Lung (tissue), 12 donors: ENCODE data around the gene DNAJC15. TPM values are rescaled to one million over a fixed set of nuclear protein-coding genes. Genes with fewer than 3 reads are reported as not detected.

ENCODE experiments used
- ATAC-seq: fragments of 200-7000 bp; cut with Tn5 transposase; one replicate; pipeline ENCODE4 v1.9.1; 2020; ENCODE audit warnings: moderate number of reproducible peaks; ENCODE audit not compliant: insufficient read depth, low FRiP score
- DNase-seq, 3 donors: peaks; one replicate each; pipeline ENCODE4 v3.0.0-alpha.2; 2013 to 2017
- H3K27ac ChIP-seq, 2 donors: one replicate each; pipeline ENCODE4 v1.5.1; 2013; ENCODE audit warnings: mild to moderate bottlenecking in 2 of 2, moderate library complexity in 2 of 2, control low read depth in 1 of 2, inconsistent platforms in 1 of 2, low read depth in 1 of 2, low read length in 1 of 2
- H3K27me3 ChIP-seq, 3 donors: one replicate each; pipeline ENCODE4 v1.5.1; 2013; ENCODE audit warnings: low read length in 2 of 3; ENCODE audit not compliant: control insufficient read depth in 3 of 3, insufficient read depth in 3 of 3
- H3K36me3 ChIP-seq, 4 donors: one replicate each; pipeline ENCODE4 v1.5.1; 2013; ENCODE audit warnings: low read length in 4 of 4, mild to moderate bottlenecking in 1 of 4, moderate library complexity in 1 of 4; ENCODE audit not compliant: control insufficient read depth in 4 of 4, insufficient read depth in 4 of 4
- H3K4me1 ChIP-seq, 5 donors: one replicate each; pipeline ENCODE4 v1.5.1; 2013; ENCODE audit warnings: low read length in 5 of 5, mild to moderate bottlenecking in 2 of 5, moderate library complexity in 1 of 5; ENCODE audit not compliant: control insufficient read depth in 5 of 5, insufficient read depth in 5 of 5
- H3K4me3 ChIP-seq: one replicate; pipeline ENCODE4 v1.5.1; 2013; ENCODE audit warnings: mild to moderate bottlenecking, control low read depth, moderate library complexity
- H3K9ac ChIP-seq, 2 donors: one replicate each; pipeline ENCODE4 v1.5.1; 2013; ENCODE audit warnings: low read length in 2 of 2, control low read depth in 1 of 2; ENCODE audit not compliant: insufficient read depth in 1 of 2
- H3K9me3 ChIP-seq, 4 donors: one replicate each; pipeline ENCODE4 v1.5.1; 2013; ENCODE audit warnings: low read length in 3 of 4, mild to moderate bottlenecking in 1 of 4, moderate library complexity in 1 of 4; ENCODE audit not compliant: control insufficient read depth in 4 of 4, insufficient read depth in 3 of 4
- CTCF ChIP-seq: IDR thresholded peaks from 2 replicates; pipeline ENCODE4 v1.5.1; 2012; ENCODE audit warnings: mild to moderate bottlenecking; ENCODE audit errors: control extremely low read depth, extremely low read depth
- WGBS, 2 donors: extraction: QIAGEN DNeasy Blood & Tissue Kit; methylation state at CpG; one replicate each; pipeline ENCODE4 v1.1.7; 2013; 5-methylcytosine and 5-hydroxymethylcytosine counted together
- polyA plus RNA-seq, 2 donors: library from polyadenylated mRNA; stranded (reverse); fragments of 200-250 nt; gene quantifications; one replicate each; pipeline ENCODE4 v1.2.1, GENCODE V29; 2013
- total RNA-seq, 2 donors: library from RNA; depleted of rRNA in 1 of 2; stranded (reverse); fragments of >200 nt in 1 of 2; gene quantifications; one replicate each; pipeline ENCODE4 v1.2.1, GENCODE V29; 2014 to 2021
- donor health status: control.
- donor health status: control.
- donor health status: Bipolar disorder and iron deficiency.
- donor health status: healthy.
- donor health status: DM: yes; HTN: yes; CAD: no.

The DNAJC15 gene
- total and polyA plus RNA-seq, 4 donors: 16.8 to 21.8 (median 19.2) TPM

GRCh38 chr13:43081866-43082265 is 58.5 kb downstream of the DNAJC15 start:
- no peak for TF ChIP-seq CTCF
- Histone ChIP-seq H3K36me3 (peaks cover 1 to 3% (median 2%) of the 10 kb centered on the region in 4 donors), H3K27ac (no peak overlapping the region), H3K9ac (no peak overlapping the region), H3K4me3 (no peak overlapping the region), H3K4me1 (peaks cover 1 to 23% (median 10%) of the 10 kb centered on the region in 5 donors), H3K27me3 (no peaks in the 10 kb centered on the region), H3K9me3 (no peaks in the 10 kb centered on the region)
- WGBS, 2 donors: 92 to 97% methylated on average over 2 of the region's 2 CpGs
- DNase-seq (no peak), ATAC-seq (no peak)

GRCh38 chr13:43083750-43084149 is 60.4 kb downstream of the DNAJC15 start:
- no peaks in the 10 kb centered on the region for H3K9me3 ChIP-seq
- H3K9ac ChIP-seq: no peak overlapping the region
- DNase-seq (no peak), ATAC-seq (no peak)
- H3K36me3 ChIP-seq: peaks cover 1 to 3% (median 2%) of the 10 kb centered on the region in 4 donors
- no peaks in the 10 kb centered on the region for H3K27me3 ChIP-seq
- H3K27ac ChIP-seq: no peak overlapping the region
- peaks cover 0 to 25% (median 7%) of the 10 kb centered on the region in 5 donors for H3K4me1 ChIP-seq
- H3K4me3 ChIP-seq: no peak overlapping the region
- no peak for TF ChIP-seq CTCF

GRCh38 chr13:43085545-43085944 is 62.2 kb downstream of the DNAJC15 start:
- Histone ChIP-seq H3K4me3 (no peak overlapping the region), H3K9me3 (no peaks in the 10 kb centered on the region), H3K9ac (no peak overlapping the region), H3K36me3 (peaks cover 1 to 5% (median 4%) of the 10 kb centered on the region in 4 donors), H3K27me3 (no peaks in the 10 kb centered on the region), H3K4me1 (peaks cover 0 to 25% (median 7%) of the 10 kb centered on the region in 5 donors), H3K27ac (no peak overlapping the region)
- ATAC-seq: peak; percentile 27
- TF ChIP-seq CTCF: peak; percentile 16
- peak in 2 of 3 donors; percentile 60 to 65 for DNase-seq
- 95 to 99% methylated on average over 1 of the region's 1 CpG for WGBS, 2 donors

GRCh38 chr13:43086181-43086580 is 62.8 kb downstream of the DNAJC15 start:
- H3K4me1 ChIP-seq: peaks cover 0 to 25% (median 7%) of the 10 kb centered on the region in 5 donors
- no peak overlapping the region for H3K27ac ChIP-seq
- no peaks in the 10 kb centered on the region for H3K9me3 ChIP-seq
- no peaks in the 10 kb centered on the region for H3K27me3 ChIP-seq
- H3K36me3 ChIP-seq: peaks cover 1 to 5% (median 4%) of the 10 kb centered on the region in 4 donors
- no peak overlapping the region for H3K9ac ChIP-seq
- H3K4me3 ChIP-seq: no peak overlapping the region
- TF ChIP-seq CTCF: no peak
- DNase-seq (no peak), ATAC-seq (no peak)
